HFFc6 (cell line): ENCODE results near the gene NAALADL2. TPM values are rescaled to one million over a fixed set of nuclear protein-coding genes. Genes with fewer than 3 reads are reported as not detected.

Source experiments
- DNase-seq: peaks from one replicate; pipeline ENCODE4 v3.0.0-alpha.2; 2018
- H3K27ac Mint-ChIP-seq: 2 replicates; pipeline ENCODE4 v1.8.0; 2020; ENCODE audit warnings: mild to moderate bottlenecking, mixed read lengths
- H3K27me3 Mint-ChIP-seq: 2 replicates; pipeline ENCODE4 v1.8.0; 2021; ENCODE audit warnings: mild to moderate bottlenecking, moderate library complexity, mixed read lengths; ENCODE audit not compliant: insufficient read depth
- H3K36me3 Mint-ChIP-seq: 2 replicates; pipeline ENCODE4 v1.8.0; 2021; ENCODE audit warnings: low read depth, mixed read lengths
- H3K4me1 Mint-ChIP-seq: 2 replicates; pipeline ENCODE4 v1.8.0; 2020; ENCODE audit warnings: low read depth, mixed read lengths
- H3K4me3 Mint-ChIP-seq: 2 replicates; pipeline ENCODE4 v1.8.0; 2020; ENCODE audit warnings: mild to moderate bottlenecking, moderate library complexity, mixed read lengths
- H3K9me3 Mint-ChIP-seq: 2 replicates; pipeline ENCODE4 v1.8.0; 2020; ENCODE audit warnings: mild to moderate bottlenecking, mixed read lengths
- total RNA-seq, 6 experiments: library from RNA; stranded (reverse); fragmentation: NEBNext Ultra II Directional; extraction: Animal tissue kit (Norgen Biotek cat#: 25700); gene quantifications; 2 replicates in 1 of 6; 3 replicates in 5 of 6; pipeline ENCODE4 v1.2.3, GENCODE V29; 2021
- TF ChIP-seq, protein P1 (sequence below): fragments of 200-600 bp; sonication (generic); IDR thresholded peaks from 2 replicates; pipeline ENCODE4 v1.5.0; 2021; ENCODE audit warnings: antibody characterized with exemption, mild to moderate bottlenecking

NAALADL2 gene
- total RNA-seq, 6 experiments from 2014 or later: 12.0 to 15.2 (median 12.3) TPM

DNA sequence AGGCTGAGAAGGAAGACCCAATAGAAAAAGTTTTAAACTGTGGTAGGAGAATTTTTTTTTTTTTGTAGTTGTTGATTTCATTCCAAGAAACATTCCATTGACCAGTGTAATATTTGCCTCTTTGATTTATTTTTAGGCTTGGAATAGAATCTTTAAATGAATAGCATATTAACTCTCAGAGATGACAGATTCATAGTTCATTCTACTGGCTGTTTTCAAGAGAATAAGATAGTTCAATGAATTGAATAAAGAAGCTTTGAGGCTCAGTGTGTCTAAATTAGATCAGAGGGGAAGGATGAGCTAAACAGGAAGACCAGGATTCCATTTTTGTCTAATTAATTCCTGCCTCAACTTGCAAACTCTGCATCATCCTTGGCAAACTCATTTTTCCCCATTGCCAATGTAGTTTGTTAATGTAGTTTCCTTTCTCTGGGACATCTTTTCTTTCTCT lies 98.4 kb downstream of the NAALADL2 start:
- Mint-ChIP-seq H3K27ac (peak overlapping the region; percentile 81), H3K4me3 (peak overlapping the region; percentile 42), H3K27me3 (peaks cover 1% of the 10 kb centered on the region; the same call in 1 of the 2 replicates), H3K36me3 (0 out of 2 replicates have a peak, but pooled peaks cover 7% of the 10 kb centered on the region), H3K4me1 (peaks cover 72% of the 10 kb centered on the region), H3K9me3 (no peaks in the 10 kb centered on the region)
- peak; percentile 26 for DNase-seq
- TF ChIP-seq, protein P1, sequence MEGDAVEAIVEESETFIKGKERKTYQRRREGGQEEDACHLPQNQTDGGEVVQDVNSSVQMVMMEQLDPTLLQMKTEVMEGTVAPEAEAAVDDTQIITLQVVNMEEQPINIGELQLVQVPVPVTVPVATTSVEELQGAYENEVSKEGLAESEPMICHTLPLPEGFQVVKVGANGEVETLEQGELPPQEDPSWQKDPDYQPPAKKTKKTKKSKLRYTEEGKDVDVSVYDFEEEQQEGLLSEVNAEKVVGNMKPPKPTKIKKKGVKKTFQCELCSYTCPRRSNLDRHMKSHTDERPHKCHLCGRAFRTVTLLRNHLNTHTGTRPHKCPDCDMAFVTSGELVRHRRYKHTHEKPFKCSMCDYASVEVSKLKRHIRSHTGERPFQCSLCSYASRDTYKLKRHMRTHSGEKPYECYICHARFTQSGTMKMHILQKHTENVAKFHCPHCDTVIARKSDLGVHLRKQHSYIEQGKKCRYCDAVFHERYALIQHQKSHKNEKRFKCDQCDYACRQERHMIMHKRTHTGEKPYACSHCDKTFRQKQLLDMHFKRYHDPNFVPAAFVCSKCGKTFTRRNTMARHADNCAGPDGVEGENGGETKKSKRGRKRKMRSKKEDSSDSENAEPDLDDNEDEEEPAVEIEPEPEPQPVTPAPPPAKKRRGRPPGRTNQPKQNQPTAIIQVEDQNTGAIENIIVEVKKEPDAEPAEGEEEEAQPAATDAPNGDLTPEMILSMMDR: no peak

DNA sequence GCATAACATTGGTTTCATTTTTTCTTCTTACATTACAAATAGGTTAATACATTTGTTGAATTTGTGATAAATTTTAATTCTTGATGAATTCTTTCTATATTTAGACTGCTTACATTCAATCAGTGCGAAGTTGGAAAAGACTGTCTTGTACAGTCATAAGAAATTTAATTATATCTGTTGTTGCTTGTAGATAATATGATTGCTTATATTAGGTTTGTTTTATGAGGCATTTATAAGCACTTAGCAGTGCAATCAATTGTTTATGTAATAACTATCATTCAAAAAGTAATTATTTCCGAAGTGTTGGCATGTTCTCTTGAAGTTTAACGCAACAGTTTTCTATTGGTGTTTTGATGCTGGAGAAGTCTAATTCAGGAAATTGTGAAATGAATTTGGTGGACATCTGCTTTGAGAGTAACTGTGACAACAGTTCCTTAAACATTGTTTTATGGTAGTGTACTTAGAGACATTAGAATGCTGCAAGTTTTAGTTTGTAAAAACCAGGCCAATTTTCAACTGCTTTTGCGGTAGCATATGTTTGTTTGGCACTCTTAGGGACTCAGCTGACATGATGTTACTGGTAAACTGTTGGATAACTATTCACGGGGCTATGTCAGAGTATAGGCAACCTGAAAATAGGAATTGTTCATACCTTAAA lies 99.7 kb downstream of the NAALADL2 start:
- Mint-ChIP-seq H3K27me3 (peaks cover 1% of the 10 kb centered on the region; the same call in 1 of the 2 replicates), H3K4me3 (peak overlapping the region; percentile 51; the same call in 1 of the 2 replicates), H3K27ac (peak overlapping the region; percentile 80), H3K36me3 (0 out of 2 replicates have a peak, but pooled peaks cover 12% of the 10 kb centered on the region), H3K4me1 (peaks cover 60% of the 10 kb centered on the region), H3K9me3 (no peaks in the 10 kb centered on the region)
- peak; percentile 3 for DNase-seq
- TF ChIP-seq, protein P1: no peak

DNA sequence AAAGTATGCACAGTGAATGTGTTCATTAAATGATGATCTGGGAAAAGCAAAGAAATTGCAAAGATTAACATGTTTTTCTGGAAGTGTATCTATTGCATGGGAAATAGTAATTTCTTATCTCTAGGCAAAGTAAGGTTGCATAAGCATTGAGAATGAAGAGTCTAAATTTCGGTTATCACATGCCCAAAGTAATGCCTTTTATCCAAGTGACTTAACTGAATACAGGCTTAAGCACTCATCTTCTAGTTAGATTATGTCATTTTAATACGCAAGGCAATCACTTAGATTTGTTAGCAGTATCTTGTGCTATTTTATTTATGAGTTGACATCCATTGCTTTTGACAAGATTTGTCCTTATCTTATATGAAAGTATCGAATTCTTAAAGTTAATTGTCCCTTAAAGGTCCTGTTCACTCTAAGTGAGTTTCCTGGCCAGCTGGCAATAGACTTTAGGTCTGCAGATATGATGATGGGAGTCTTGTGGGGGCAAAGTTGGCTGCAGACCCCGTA lies 100.5 kb downstream of the NAALADL2 start:
- Mint-ChIP-seq H3K4me1 (peaks cover 52% of the 10 kb centered on the region), H3K9me3 (no peaks in the 10 kb centered on the region), H3K27ac (peak overlapping the region; percentile 80), H3K36me3 (0 out of 2 replicates have a peak, but pooled peaks cover 12% of the 10 kb centered on the region), H3K4me3 (no peak overlapping the region), H3K27me3 (peaks cover 1% of the 10 kb centered on the region; the same call in 1 of the 2 replicates)
- DNase-seq: no peak
- TF ChIP-seq, protein P1: no peak

DNA sequence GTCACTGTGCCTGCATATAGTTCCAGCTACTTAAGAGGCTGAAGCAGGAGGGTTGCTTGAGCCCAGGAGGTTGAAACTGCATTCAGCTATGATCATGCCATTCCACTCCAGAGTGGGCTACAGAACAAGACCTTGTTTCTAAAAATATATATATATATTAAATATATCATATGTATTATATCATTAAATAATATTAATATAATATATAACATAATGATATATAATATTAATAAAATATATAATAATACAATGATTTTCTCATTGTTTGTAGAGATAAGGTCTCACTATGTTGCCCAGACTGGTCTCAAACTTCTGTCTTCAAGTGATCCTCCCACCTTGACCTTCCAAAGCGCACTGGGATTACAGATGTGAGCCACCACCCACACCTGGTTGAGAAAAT lies 101.8 kb downstream of the NAALADL2 start:
- no peak overlapping the region for H3K4me3 Mint-ChIP-seq
- 0 out of 2 replicates have a peak, but pooled peaks cover 12% of the 10 kb centered on the region for H3K36me3 Mint-ChIP-seq
- no peak overlapping the region for H3K27ac Mint-ChIP-seq
- peaks cover 39% of the 10 kb centered on the region for H3K4me1 Mint-ChIP-seq
- DNase-seq: no peak
- H3K9me3 Mint-ChIP-seq: no peaks in the 10 kb centered on the region
- H3K27me3 Mint-ChIP-seq: peaks cover 1% of the 10 kb centered on the region; the same call in 1 of the 2 replicates
- TF ChIP-seq, protein P1: no peak

DNA sequence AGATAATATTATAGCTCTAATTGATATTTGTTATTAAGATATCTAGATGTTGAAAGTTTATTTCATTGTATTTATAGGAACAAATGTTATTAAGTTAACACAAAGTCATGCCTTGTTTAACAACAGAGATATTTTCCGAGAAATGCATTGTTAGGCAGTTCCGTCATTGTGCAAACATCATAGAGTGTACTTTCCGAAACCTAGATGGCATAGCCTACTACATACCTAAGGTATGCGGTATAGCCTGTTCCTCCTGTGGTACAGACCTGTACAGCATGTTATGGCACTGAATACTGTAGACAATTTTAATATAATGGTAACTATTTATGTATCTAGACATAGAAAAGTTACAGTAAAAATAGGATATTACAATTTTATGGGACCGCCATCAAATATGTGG lies 114.3 kb downstream of the NAALADL2 start:
- TF ChIP-seq, protein P1: no peak
- H3K4me1 Mint-ChIP-seq: no peaks in the 10 kb centered on the region
- H3K36me3 Mint-ChIP-seq: peaks cover 4% of the 10 kb centered on the region
- no peak overlapping the region for H3K4me3 Mint-ChIP-seq
- DNase-seq: no peak
- no peaks in the 10 kb centered on the region for H3K27me3 Mint-ChIP-seq
- H3K27ac Mint-ChIP-seq: no peak overlapping the region
- no peaks in the 10 kb centered on the region for H3K9me3 Mint-ChIP-seq
